Cerebellar nuclear complex (tissue), 1 donor: Measurements from ENCODE around the gene DOCK6.

Source experiments
- DNase-seq, 2 experiments: peaks; one replicate each; lab custom pipeline; 2025; lab: John Stamatoyannopoulos, UW

Gene DOCK6

DNA sequence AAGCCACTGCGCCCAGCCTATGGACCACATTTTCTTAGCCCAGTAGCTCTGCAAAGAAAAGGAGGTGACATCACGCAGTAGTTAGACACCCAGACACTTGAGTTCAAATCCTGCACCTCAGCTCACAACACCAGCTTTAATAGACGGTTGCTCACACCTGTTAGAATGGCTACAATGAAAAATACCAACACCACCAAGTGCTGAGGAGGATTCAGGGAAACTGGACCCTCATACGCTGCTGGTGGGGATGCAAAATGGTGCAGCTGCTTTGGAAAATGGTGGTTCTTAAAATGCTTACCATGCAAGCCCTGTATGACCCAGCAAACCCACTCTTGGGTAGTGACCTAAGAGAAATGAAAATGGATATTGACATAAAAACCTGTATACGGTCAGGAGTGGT, 11.7 kb upstream of the DOCK6 start:
- no peak for DNase-seq

DNA sequence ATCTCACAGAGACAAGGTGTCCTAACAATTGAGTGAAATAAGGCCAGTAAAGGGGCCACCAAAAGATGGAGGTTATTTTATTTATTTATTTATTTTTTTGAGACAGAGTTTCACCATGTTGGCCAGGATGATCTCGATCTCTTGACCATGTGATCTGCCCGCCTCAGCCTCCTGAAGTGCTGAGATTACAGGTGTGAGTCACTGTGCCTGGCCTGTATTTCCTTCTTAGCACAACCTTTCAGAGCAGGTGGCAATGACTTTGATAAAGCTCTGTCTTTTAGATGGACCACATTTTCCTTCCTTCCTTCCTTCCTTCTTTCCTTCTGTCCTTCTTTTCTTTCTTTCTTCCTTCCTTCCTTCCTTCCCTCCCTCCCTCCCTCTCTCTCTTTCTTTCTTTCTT, 11.0 kb upstream of the DOCK6 start:
- DNase-seq, result no peak

- DNase-seq, result no peak
Measured at GRCh38 chr19:11269408-11269807, 7.1 kb upstream of the DOCK6 start.

DNA sequence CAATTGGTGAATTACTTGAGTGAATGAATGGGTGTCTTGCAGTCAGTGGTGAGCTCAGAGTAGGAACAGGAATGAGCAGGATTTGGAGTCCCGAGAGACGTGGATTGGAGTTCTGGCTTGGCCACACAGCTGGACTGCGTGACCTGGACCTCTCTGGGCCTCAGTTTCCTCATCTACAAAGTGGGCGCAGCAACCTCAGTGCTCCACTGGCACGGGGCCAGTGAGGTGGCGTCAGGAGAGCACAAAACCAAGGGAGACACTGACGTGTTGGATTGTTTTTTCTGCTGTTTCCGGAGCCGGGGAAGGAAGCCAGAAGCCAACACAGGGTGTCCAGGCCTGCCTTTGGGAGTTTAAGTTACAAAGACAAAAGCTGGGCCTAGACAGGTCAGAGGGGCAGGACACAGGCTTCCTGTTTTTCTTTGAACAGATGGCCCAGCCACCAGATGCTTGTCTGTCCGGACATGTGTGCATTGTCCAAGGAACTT, 6.5 kb upstream of the DOCK6 start:
- DNase-seq, result no peak

DNA sequence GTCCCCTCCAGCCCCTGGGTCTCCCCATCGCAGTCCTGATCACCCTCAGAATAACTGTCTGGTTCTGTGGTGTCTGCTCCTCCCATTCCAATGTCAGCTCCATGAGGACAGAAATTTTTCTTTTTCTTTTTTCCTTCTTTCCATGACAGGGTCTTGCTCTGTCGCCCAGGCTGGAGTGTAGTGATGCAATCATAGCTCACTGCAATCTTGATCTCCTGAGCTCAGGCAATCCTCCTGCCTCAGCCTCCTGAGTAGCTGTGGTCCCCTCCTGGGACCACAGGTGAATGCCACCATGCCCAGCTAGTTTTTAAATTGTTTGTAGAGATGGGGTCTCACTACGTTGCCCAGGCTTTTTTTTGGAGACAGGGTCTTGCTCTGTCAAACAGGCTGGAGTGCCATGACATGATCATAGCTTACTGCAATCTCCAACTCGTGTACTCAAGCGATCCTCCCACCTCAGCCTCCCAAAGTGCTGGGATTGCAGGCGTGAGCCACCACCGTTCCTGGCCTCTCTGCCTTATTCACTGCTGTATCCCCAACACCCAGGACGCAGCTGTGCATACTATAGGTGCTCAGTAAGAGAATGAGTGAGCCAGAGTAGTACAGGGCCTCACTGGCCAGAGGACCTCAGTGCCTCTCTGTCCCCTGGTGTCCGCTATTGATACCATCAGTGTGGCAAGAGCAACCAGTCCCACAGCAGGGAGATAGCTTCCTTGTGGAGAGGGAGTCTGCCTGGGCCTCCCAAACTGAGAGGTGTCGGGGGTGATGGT, 5.2 kb upstream of the DOCK6 start:
- no peak for DNase-seq

GRCh38 chr19:11265785-11266236, 3.5 kb upstream of the DOCK6 start:
- DNase-seq, result no peak

DNA sequence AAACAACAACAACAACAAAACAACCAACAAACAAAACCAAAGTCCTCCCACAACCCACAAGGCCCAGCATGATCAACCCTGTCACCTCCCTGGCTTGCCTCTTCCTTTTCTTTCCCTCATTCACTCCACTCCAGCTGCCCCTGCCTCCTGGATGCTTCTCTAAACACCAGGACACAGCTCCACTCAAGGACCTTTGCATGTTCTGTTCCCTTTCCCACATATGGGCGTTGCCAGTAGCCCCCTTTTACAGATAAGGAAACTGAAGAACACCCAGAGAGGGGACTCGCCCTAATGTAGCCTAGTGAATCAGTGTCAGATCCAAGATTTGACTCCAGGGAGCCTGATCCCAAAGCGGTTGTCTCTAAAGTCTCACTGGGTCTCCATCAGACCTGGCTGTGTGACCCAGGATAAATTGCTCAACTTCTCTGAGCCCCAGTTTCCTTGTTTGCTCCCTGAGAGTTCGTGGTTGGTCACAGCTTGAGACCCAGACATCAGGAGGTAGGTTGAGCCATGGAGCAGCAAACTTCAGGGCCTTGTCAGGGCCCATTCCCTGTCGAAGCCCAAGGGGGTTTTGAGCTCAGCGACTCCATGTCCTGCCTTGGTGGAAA, 3.0 kb upstream of the DOCK6 start:
- DNase-seq, result no peak

DNA sequence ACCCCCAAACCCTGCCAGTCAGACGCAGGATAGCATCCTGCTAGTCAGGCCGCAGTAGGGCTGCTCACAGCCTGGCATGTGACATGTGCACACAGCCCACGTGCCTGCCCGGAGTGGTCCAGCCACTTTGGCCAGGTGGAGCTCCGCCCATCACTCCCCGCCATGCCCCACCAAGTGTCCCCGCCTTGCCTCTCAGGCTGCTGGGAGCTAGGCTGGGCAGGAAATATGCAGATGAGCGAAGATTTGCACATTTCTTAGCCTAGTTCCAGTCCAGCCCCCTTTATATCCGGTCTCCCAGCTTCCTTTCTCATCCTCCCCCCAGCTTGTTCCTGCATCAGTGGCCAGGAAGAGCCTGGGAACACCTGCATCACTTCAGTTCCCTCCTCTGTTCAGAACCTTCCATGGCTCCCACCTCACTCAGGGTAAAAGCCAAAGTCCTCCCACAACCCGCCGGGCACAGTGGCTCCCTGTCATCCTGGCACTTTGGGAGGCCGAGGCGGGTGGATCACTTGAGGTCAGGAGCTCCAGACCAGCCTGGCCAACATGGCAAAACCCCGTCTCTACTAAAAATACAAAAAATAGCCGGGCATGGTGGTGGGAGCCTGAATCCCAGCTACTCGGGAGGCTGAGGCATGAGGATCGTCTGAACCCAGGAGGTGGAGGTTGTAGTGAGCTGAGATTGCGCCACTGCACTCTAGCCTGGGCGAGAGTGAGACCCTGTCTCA, 2.3 kb upstream of the DOCK6 start:
- no peak for DNase-seq

DNA sequence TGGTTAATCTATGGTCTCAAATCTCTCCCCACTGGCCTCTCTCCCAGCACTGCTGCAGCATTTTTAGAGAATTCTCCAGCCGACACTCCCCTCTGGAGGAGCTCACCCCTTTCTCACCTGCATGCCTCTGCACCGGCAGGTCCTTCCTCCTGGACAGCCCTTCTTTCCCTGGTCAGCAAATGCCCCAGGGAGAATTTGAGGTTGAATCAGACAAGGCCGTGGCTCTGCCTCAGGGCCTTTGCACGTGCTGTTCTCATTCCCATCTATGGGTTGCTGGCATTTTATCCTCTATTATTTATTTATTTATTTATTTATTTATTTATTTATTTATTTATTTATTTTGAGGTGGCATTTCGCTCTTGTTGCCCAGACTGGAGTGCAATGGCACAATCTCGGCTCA, 1.4 kb upstream of the DOCK6 start:
- DNase-seq, result no peak

GRCh38 chr19:11261431-11261970, 823 bp downstream of the DOCK6 start:
- DNase-seq, result no peak

- DNase-seq, result no peak
Measured at GRCh38 chr19:11260996-11261395, 1.3 kb downstream of the DOCK6 start.

DNA sequence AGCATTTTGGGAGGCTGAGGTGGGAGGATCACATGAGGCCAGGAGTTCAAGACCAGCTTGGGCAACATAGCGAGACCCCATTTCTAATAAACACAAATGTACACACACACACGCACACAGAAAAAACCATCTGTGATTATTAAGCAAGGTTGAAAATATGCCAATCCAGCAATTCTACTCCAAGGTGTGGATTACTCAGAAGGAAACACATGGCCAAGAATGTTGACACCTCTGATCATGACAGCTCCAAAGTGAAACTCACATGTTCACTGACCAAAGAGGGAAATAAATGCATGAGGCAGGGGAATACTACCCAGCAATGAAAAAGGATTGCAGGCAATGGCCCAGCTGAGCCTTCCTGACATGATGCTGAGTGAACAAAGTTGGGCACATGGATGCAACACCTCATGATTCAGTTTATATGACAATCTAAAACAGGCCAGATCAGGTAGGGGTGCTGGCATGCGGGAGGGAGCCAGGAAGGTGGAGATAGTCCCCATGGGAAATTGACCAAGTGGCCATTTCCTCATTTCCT, 4.4 kb downstream of the DOCK6 start:
- no peak for DNase-seq

- DNase-seq, result no peak
Measured at GRCh38 chr19:11256189-11256588, 6.1 kb downstream of the DOCK6 start.

DNA sequence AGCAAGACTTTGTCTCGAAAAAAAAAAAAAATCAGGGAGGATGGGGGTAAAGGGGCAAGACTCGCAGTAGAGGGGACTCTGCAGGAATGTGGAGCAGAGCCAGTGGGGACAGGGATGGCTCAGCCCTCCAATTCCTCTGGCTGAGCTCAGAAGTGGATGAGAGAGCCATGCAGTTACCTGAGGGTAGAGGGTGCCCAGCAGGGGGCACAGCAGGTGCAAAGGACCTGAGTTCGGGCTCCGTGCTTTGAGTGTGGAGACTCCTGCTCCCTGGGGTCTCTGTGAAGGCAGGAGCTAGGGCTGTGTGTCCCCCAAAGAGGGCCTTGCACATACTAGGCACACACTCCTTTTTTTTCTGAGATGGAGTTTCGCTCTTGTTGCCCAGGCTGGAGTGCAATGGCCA, 7.7 kb downstream of the DOCK6 start:
- no peak for DNase-seq

- no peak for DNase-seq
Measured at GRCh38 chr19:11252665-11253355, 9.5 kb downstream of the DOCK6 start.

DNA sequence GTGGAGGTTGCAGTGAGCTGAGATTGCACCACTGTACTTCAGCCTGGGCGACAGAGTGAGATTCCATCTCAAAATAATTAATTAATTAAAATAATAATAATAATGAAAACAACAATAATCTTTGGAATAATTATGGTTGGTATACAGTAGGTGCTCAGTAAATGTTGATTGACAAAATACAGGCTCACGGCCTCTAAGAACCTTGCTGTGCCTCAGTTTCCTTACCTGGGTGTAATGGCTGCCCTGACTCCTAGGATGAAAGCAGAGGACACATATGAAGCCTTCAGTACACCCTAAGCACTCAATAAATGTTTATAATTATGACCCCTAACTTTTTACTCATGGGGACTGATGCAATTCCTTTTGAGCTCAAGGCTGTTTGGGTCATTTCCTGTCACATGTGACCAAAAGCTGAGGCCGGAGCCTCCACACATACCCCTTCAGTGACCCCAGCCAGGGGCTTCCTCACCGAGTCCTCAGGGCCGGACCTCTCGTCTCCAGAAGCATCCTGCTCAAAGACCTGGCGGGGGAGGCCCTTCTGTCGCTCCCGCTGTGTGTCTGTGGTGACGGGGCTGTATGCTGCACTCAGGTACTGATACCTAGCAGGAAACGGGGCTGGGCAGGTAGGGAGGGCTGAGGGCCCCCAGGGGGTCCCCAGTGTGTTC, 10.5 kb downstream of the DOCK6 start:
- DNase-seq, result no peak

GRCh38 chr19:11251217-11251616, 11.1 kb downstream of the DOCK6 start:
- no peak for DNase-seq

GRCh38 chr19:11248852-11249251, 13.5 kb downstream of the DOCK6 start:
- DNase-seq, result no peak

DNA sequence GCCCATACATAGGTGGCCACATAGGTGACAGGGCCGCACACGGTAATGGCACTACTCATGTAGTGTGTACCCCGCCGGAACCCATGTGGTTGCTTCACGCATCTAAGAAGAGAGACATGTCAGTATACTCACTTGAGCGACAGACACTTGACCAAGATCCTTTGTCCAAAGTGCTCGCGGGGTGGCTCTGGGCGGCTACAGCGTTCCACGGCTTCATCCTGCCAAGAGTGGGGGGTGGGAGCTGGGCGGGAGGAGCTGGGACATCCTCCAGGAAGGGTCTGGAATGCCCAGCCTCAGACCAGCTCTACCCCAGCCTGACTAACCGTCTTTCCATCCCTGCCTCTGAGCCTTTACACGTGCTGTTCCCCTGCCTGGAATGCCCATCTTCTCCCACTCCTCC, 14.4 kb downstream of the DOCK6 start:
- no peak for DNase-seq

DNA sequence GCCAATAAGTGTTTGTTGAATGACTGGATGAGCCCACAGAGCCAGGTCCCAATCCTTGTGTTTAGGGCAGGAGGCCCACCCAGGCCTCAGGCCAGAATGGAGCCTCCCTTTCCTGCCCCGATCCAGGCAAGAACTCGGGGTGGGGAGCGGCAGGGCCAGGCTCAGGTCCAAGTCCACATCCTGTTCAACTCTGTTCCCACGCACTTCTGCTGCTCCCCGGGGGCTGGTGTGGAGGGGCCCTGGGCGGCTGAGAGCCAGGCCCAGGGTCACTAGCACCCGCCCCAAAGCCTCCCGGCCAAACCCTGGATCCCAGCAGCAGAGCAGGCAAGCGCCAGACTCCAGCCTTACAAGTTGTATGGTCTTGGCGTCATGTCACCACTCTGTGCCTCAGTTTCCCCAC, 14.9 kb downstream of the DOCK6 start:
- no peak for DNase-seq

- no peak for DNase-seq
Measured at GRCh38 chr19:11246941-11247340, 15.4 kb downstream of the DOCK6 start.
